ENCODE results near the gene NFYC.

The NFYC gene

GRCh38 chr1:40786995-40787705 lies 95.6 kb downstream of the NFYC start:
- H3K4me2 ChIP-seq, result no peak overlapping the region
- no peaks in the 10 kb centered on the region for H3K4me1 ChIP-seq (ENCODE audit: low read depth, poor library complexity, severe bottlenecking)
- no peaks in the 10 kb centered on the region for H3K27me3 ChIP-seq (ENCODE audit: insufficient read depth, low read depth)
- H3K4me3 ChIP-seq (IDR thresholded peaks at IDR 0.05; ENCODE audit: insufficient read depth, low read depth, low read length), result no peak overlapping the region
- TF ChIP-seq CTCF (conservative IDR thresholded peaks at IDR 0.05; ENCODE audit: low read depth, low read length), result no peak
- no peak overlapping the region for H2AFZ ChIP-seq (ENCODE audit: low read depth)
- H3K79me2 ChIP-seq (ENCODE audit: insufficient read depth, low read depth), result no peaks in the 10 kb centered on the region
- H3K9ac ChIP-seq, result no peak overlapping the region
- no peaks in the 10 kb centered on the region for H4K20me1 ChIP-seq (ENCODE audit: insufficient read depth)
- no peak overlapping the region for H3K27ac ChIP-seq
- no peaks in the 10 kb centered on the region for H3K36me3 ChIP-seq (ENCODE audit: insufficient read depth)

DNA sequence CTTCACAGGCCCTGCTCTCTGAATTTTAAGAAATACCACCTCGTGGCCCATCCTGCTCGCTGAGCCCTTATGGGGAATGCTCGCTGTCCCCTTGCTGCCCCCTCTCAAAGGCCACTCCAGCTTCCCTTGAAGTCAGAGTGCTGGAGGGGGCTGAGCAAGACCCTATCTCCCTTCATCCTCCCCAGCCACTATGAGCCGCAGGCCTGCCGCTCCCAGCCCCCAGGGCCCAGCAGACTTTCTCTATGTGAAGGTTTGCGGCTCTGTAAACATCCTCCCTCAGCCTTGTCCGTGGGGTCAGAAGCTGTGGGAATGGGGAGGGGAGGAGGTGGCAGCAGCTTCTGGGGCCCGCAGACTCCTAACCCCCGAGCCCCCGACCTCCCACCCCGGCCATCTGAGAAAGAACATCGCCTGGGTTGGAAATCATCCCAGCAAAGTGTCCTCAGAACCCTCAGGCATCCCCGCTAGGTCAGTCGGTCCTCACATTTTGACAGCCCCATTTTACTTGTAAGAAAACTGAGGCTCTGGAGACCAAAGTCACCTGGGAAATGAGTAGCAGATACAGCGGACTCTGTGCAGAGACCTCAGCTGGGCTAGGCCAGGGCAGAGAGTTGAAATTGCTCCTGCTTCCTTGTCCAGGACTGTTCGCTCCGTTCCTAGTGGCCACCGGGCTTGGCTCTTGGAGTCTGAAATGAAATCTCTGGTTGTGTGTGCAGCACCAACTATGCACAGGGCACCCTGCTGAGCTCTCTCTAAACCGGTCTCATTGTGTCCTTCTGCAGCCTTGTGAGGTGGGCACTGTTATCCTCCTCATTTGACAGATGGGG lies 96.4 kb downstream of the NFYC start:
- H2AFZ ChIP-seq (ENCODE audit: low read depth), result no peak overlapping the region
- no peak for TF ChIP-seq CTCF (conservative IDR thresholded peaks at IDR 0.05; ENCODE audit: low read depth, low read length)
- no peak overlapping the region for H3K27ac ChIP-seq
- no peaks in the 10 kb centered on the region for H3K4me1 ChIP-seq (ENCODE audit: low read depth, poor library complexity, severe bottlenecking)
- H3K4me2 ChIP-seq, result no peak overlapping the region
- H3K27me3 ChIP-seq (ENCODE audit: insufficient read depth, low read depth), result no peaks in the 10 kb centered on the region
- H3K9ac ChIP-seq, result no peak overlapping the region
- H3K79me2 ChIP-seq (ENCODE audit: insufficient read depth, low read depth), result no peaks in the 10 kb centered on the region
- no peak overlapping the region for H3K4me3 ChIP-seq (IDR thresholded peaks at IDR 0.05; ENCODE audit: insufficient read depth, low read depth, low read length)
- H4K20me1 ChIP-seq (ENCODE audit: insufficient read depth), result no peaks in the 10 kb centered on the region
- H3K36me3 ChIP-seq (ENCODE audit: insufficient read depth), result no peaks in the 10 kb centered on the region

GRCh38 chr1:40788561-40789341 lies 97.2 kb downstream of the NFYC start:
- no peak overlapping the region for H3K4me2 ChIP-seq
- H3K27ac ChIP-seq, result no peak overlapping the region
- H3K4me3 ChIP-seq (IDR thresholded peaks at IDR 0.05; ENCODE audit: insufficient read depth, low read depth, low read length), result no peak overlapping the region
- H3K4me1 ChIP-seq (ENCODE audit: low read depth, poor library complexity, severe bottlenecking), result no peaks in the 10 kb centered on the region
- TF ChIP-seq CTCF (conservative IDR thresholded peaks at IDR 0.05; ENCODE audit: low read depth, low read length), result no peak
- no peaks in the 10 kb centered on the region for H4K20me1 ChIP-seq (ENCODE audit: insufficient read depth)
- no peaks in the 10 kb centered on the region for H3K79me2 ChIP-seq (ENCODE audit: insufficient read depth, low read depth)
- H3K27me3 ChIP-seq (ENCODE audit: insufficient read depth, low read depth), result no peaks in the 10 kb centered on the region
- H3K36me3 ChIP-seq (ENCODE audit: insufficient read depth), result no peaks in the 10 kb centered on the region
- H3K9ac ChIP-seq, result no peak overlapping the region
- no peak overlapping the region for H2AFZ ChIP-seq (ENCODE audit: low read depth)

DNA sequence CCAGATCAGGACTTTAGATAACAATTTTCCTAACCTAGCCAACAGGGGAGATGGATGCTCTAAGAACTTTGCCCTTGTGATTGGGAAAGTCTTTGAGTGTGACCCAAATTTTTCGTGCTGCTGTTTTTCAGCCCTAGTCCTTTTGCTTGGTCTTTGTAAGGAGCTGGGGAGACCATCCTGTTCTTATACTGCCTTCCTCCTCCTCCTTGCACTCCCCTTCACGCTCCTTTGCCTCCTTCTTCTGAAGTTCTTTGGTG lies 97.8 kb downstream of the NFYC start:
- no peak overlapping the region for H3K4me2 ChIP-seq
- no peak for TF ChIP-seq CTCF (conservative IDR thresholded peaks at IDR 0.05; ENCODE audit: low read depth, low read length)
- H3K27ac ChIP-seq, result no peak overlapping the region
- no peaks in the 10 kb centered on the region for H3K27me3 ChIP-seq (ENCODE audit: insufficient read depth, low read depth)
- no peaks in the 10 kb centered on the region for H3K79me2 ChIP-seq (ENCODE audit: insufficient read depth, low read depth)
- no peaks in the 10 kb centered on the region for H4K20me1 ChIP-seq (ENCODE audit: insufficient read depth)
- no peak overlapping the region for H3K9ac ChIP-seq
- H3K4me1 ChIP-seq (ENCODE audit: low read depth, poor library complexity, severe bottlenecking), result no peaks in the 10 kb centered on the region
- H3K4me3 ChIP-seq (IDR thresholded peaks at IDR 0.05; ENCODE audit: insufficient read depth, low read depth, low read length), result no peak overlapping the region
- no peaks in the 10 kb centered on the region for H3K36me3 ChIP-seq (ENCODE audit: insufficient read depth)
- H2AFZ ChIP-seq (ENCODE audit: low read depth), result no peak overlapping the region

All from KMS-11 (cell line).